HCT116 (cell line): ENCODE results near the gene MNT.

Experiments
- EGR1 ChIP-seq: IDR thresholded peaks from 2 replicates; pipeline ENCODE4 v1.6.1; 2012; ENCODE audit warnings: low read depth
- EZH2 ChIP-seq: fragments of 200-600 bp; sonication (generic); IDR thresholded peaks from 2 replicates; pipeline ENCODE4 v1.6.1; 2017; ENCODE audit warnings: antibody characterized with exemption, mixed run types
- EZH2phosphoT487 ChIP-seq: fragments of 200-600 bp; IDR thresholded peaks from 2 replicates; pipeline ENCODE4 v1.6.1; 2018; ENCODE audit warnings: antibody characterized with exemption, borderline replicate concordance
- JUND ChIP-seq: IDR thresholded peaks from 2 replicates; pipeline ENCODE4 v1.6.1; 2012
- POLR2A ChIP-seq: IDR thresholded peaks from 2 replicates; pipeline ENCODE4 v1.7.0; 2011; ENCODE audit warnings: borderline replicate concordance; ENCODE audit not compliant: insufficient read depth, insufficient read length; ENCODE audit errors: extremely low read depth
- POLR2AphosphoS5 ChIP-seq: IDR thresholded peaks from 2 replicates; pipeline ENCODE4 v1.6.1; 2011; ENCODE audit warnings: mild to moderate bottlenecking, low read depth, low read length, moderate library complexity
- RAD21 ChIP-seq: IDR thresholded peaks from 2 replicates; pipeline ENCODE4 v1.6.1; 2012; ENCODE audit warnings: low read depth, mild to moderate bottlenecking
- SIN3A ChIP-seq: IDR thresholded peaks from 2 replicates; pipeline ENCODE4 v1.6.1; 2012; ENCODE audit warnings: low read depth
- SP1 ChIP-seq: IDR thresholded peaks from 2 replicates; pipeline ENCODE4 v1.6.1; 2012; ENCODE audit warnings: low read depth
- ZFX ChIP-seq: fragments of 450-650 bp; IDR thresholded peaks from 2 replicates; pipeline ENCODE4 v1.6.1; 2017
- TF ChIP-seq, protein P1 (sequence below), 3 experiments: fragments of 200-600 bp in 1 of 3; sonication (generic) in 1 of 3; IDR thresholded peaks in 2 of 3; conservative IDR thresholded peaks in 1 of 3; 2 replicates each; pipeline ENCODE4 v1.5.1; 2012 to 2017; ENCODE audit warnings: low read depth in 2 of 3, low read length in 2 of 3, antibody characterized with exemption in 1 of 3, borderline replicate concordance in 1 of 3, control low read depth in 1 of 3, mild to moderate bottlenecking in 1 of 3, mixed read lengths in 1 of 3, mixed run types in 1 of 3, moderate library complexity in 1 of 3; ENCODE audit not compliant: insufficient read depth in 1 of 3
- TF ChIP-seq, protein P2 (sequence below): IDR thresholded peaks from 2 replicates; pipeline ENCODE4 v1.6.1; 2012; ENCODE audit warnings: low read depth

DNA sequence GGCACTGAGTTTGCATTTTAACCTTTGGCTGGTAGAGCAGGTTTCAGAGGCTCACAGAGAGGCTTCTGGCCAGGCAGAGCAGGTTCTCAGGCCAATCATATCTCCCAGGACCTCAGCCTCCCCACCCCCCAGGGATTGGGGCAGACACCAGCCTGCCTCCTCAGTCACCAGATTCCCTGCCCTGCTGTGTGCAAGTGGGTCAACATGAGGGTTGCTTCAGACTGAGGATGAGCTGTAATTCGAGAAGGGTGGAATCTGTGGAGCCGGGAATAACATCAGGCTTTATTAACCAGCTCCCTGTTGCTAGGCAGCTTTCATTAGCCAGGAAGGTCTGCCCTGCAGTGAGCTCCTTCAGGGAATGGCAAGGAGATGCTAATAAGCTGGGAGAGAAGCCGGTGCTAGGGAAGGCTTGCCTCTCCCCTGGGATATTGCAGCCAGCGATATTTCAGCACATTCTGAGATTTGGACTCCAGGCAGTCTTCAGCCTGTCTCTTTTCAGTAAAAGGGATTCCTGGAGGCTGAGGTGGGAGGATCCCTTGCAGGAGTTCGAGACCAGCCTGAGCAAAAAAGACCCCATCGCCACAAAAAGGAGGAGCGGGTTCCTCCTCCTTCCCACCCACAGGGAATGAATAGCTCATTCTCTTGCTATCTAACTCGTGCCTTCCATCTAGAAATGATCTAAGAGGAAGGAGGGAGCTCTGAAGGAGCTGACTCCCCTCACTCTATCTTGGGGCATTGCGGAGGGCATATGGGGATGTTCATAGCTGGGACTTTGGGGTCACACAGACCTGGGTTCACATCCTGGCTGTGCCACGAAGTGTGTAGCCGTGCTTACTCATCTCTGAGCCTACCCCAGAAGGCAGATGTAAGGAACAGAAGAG lies 52.8 kb downstream of the MNT start:
- TF ChIP-seq, protein P1, sequence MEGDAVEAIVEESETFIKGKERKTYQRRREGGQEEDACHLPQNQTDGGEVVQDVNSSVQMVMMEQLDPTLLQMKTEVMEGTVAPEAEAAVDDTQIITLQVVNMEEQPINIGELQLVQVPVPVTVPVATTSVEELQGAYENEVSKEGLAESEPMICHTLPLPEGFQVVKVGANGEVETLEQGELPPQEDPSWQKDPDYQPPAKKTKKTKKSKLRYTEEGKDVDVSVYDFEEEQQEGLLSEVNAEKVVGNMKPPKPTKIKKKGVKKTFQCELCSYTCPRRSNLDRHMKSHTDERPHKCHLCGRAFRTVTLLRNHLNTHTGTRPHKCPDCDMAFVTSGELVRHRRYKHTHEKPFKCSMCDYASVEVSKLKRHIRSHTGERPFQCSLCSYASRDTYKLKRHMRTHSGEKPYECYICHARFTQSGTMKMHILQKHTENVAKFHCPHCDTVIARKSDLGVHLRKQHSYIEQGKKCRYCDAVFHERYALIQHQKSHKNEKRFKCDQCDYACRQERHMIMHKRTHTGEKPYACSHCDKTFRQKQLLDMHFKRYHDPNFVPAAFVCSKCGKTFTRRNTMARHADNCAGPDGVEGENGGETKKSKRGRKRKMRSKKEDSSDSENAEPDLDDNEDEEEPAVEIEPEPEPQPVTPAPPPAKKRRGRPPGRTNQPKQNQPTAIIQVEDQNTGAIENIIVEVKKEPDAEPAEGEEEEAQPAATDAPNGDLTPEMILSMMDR (IDR thresholded peaks at IDR 0.05 in 2 of 3, conservative IDR thresholded peaks at IDR 0.05 in 1 of 3; ENCODE audit: borderline replicate concordance in 1 of 3, insufficient read depth in 1 of 3, low read depth in 2 of 3, low read length in 2 of 3), result no peak
- TF ChIP-seq POLR2A (no peak), RAD21 (no peak), EZH2phosphoT487 (no peak), SIN3A (no peak), EZH2 (no peak), JUND (no peak), POLR2AphosphoS5 (no peak), ZFX (no peak), EGR1 (no peak), SP1 (no peak)
- TF ChIP-seq, protein P2, sequence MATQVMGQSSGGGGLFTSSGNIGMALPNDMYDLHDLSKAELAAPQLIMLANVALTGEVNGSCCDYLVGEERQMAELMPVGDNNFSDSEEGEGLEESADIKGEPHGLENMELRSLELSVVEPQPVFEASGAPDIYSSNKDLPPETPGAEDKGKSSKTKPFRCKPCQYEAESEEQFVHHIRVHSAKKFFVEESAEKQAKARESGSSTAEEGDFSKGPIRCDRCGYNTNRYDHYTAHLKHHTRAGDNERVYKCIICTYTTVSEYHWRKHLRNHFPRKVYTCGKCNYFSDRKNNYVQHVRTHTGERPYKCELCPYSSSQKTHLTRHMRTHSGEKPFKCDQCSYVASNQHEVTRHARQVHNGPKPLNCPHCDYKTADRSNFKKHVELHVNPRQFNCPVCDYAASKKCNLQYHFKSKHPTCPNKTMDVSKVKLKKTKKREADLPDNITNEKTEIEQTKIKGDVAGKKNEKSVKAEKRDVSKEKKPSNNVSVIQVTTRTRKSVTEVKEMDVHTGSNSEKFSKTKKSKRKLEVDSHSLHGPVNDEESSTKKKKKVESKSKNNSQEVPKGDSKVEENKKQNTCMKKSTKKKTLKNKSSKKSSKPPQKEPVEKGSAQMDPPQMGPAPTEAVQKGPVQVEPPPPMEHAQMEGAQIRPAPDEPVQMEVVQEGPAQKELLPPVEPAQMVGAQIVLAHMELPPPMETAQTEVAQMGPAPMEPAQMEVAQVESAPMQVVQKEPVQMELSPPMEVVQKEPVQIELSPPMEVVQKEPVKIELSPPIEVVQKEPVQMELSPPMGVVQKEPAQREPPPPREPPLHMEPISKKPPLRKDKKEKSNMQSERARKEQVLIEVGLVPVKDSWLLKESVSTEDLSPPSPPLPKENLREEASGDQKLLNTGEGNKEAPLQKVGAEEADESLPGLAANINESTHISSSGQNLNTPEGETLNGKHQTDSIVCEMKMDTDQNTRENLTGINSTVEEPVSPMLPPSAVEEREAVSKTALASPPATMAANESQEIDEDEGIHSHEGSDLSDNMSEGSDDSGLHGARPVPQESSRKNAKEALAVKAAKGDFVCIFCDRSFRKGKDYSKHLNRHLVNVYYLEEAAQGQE, result no peak
